GM18499 (cell line): ENCODE measurements around the gene POLG.

Source experiments
- ATAC-seq: cut with Tn5 transposase; IDR thresholded peaks from one replicate; pipeline ENCODE4 v1.9.1; 2021; ENCODE audit warnings: moderate number of reproducible peaks; ENCODE audit not compliant: insufficient read depth, unreplicated experiment

The POLG gene

DNA sequence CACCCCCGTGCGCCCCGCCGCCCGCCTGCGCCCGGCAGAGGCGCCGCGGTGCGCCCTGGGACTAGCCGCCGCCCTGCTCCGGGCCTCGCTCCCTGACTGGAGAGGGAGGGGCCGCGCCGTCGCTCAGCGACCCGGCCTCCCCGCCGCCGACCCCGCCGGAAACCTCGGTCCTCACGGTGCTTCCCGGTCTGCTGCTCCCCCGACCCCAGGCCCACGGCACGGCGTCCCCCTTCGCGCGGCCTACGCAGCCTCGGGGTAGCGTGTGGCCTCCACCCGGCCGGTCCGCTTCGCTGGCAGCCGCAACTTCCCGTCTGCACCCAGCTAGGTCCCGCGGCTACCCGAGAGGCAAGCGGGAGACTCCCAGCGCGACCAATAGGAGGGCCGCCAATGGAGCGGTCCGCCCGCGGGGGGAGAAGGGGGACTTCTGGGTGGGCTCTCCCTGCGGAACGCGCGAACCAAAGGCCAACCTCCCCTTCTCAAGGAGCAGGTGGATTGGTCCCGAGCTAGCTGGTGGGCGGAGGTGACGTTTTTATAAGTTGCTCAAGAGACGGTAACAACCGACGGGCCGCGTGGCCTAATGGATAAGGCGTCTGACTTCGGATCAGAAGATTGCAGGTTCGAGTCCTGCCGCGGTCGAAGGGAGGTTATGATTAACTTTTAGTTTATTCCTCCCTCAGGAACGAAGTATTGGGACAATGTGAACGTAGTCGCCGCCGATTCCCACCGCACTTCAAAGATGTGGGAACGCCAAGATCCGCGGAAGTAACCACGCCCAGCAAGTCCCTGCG, at the start of gene POLG:
POLG (minus strand) TSS at position 315 of the 788 bp plus-strand sequence. CDS start 1,070 bp downstream, outside the sequence.
- ATAC-seq = peak; percentile 61

DNA sequence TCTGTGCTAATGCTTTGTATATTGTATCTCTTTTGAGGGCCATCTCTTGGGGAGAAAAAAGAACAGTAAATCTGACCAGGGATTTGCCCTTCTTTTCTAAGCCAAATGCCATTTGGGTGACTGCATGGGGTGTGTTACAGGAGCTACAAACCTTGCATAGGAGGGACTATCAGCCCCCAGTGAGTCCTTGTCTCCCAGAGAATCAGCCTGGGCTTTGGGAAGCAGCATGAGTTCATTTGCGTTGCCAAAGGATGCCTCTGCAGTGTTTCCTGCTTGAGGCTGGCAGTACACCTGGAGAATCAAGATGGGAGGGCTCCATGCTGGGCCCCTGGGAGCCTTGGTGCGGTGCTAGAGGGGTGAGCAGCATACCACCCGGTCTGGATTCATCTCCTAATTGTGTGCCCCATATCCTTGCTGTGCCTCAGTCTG, 49.6 kb upstream of the POLG start:
- ATAC-seq = no peak

DNA sequence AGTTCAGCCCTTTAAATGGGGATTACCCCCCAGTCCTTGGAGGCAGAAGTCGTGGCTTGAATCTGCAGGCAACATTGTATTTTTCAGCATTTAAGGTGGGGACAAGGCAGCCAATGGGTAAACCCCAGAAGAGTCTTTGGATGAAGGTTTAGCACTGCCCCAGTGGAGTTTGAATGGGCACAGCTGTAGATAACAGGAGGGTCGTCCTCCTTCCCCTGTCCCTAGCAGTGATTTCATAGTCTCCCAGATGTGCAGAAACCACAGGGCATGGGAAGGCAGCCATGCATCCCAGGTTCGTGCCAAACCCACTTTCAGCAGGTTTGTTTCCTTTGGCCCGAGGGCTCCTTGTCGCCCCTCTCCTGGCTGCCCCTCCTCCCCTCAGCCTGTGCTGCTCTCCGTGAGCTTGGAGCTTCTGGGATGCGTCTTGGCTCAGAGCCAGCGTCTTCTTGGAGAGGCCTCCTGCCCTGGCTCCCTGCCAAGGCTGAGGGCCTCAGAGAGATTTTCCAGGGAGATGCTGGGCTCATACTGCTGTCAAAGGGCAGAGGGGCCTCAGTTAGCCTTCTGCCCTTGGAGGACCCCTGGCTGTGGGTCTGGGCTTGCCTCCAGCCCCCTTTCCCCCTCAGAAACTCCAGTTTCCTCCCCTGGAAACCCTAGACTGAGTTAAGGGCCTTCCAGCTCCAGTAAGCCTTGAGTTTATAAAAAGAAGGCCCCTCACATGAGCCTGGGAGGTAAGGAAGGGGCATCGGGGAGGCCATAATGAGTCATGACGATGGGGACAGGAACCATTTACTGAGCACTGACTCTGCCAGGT, 48.9 kb upstream of the POLG start:
- ATAC-seq = no peak

DNA sequence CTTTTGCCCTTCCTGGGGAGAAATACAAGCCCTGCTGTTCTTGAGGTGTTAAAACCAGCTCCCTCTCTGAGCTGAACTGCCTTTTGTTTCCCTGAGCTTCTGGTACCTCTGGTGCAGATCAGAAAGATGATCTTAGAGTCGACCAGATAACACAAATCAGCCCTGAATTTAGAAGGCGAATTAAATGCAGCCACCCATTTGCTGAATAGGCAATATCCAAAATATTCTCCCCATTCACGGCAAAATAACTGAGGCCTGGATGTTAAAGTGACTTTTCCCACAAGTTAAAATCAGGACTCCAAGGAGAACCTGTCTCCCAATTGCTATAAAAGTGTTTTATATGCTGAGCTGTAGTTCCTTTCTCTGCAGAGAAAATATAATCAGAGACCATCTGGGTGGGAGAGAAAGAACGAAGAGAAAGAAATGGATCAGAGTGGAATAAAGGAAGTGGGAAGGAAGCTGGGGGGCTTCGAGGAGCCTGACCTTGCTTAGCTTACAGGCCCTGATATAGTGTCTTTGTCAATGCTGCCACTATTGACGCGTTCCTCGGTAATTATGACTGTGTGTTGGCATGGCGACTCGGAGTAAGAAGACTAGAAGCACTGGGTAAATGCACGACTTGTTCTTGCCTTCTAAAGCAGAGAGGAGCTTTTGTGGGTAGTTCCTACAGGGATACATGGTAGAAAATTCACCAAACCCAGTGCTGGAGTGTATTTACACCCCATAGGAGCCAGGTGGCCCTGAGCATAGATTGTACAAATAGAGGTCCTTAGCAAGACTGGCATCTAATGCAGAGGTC, 47.5 kb upstream of the POLG start:
- no peak for ATAC-seq

DNA sequence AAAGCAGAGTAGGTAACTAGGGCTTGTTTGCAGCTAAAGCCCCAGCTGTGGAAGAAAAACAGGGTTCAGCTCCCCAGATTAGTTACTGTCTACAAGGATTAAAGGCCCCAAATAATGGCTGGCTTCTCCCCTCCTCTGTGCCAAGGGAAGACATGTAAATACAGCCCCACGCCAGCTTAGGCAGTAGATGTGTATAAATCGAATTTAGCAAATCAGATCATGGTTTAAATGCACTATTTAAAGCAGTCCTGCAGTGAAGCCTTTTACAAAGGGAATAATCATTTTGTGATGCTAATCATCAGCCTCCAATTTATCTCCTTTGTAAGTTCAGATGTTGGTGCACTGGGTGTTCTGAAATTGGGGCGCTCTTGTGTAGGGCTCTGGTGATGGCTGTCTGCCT, 46.7 kb upstream of the POLG start:
- no peak for ATAC-seq

DNA sequence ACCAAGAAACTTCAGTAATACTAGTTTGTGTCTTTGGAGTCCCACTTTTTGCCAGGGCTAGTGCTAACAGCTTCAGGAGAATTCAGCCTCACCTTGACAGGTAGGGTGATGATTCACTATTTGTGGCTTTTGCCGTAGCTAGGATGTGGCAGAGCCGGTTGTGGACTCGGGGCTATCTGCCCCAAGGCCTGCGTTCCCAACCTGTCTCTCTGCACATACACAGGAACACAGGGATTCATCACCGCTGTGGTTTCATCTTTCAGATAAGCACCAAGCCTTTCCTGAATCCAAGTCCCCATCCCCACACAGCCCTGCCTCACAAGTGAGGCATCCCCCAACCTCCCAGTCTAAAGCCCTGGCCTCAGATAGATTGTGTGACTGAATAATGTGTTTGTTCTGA, 45.2 kb upstream of the POLG start:
- no peak for ATAC-seq

DNA sequence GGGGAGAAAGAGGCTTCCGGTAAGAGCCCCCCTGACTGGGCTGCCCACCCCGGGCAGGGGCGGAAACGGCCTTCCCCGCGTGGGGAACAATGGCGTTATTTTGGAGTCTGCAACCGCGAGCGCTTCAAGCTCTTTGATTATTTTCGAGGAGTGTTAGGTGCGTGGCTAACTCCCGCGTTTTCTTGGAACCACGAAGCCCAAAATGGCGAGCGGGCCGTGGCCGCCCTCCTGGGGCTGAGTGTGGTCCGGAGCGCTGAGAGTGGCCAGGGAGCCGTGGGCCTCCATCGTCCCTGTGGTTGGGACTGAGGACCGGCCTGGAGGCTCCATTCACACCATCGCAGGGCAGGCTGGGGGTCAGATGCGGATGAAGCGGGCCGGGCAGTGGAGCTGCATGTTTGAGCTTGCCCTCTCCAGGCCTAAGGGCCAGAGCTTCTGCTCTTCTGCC, 44.6 kb upstream of the POLG start:
- ATAC-seq = no peak

DNA sequence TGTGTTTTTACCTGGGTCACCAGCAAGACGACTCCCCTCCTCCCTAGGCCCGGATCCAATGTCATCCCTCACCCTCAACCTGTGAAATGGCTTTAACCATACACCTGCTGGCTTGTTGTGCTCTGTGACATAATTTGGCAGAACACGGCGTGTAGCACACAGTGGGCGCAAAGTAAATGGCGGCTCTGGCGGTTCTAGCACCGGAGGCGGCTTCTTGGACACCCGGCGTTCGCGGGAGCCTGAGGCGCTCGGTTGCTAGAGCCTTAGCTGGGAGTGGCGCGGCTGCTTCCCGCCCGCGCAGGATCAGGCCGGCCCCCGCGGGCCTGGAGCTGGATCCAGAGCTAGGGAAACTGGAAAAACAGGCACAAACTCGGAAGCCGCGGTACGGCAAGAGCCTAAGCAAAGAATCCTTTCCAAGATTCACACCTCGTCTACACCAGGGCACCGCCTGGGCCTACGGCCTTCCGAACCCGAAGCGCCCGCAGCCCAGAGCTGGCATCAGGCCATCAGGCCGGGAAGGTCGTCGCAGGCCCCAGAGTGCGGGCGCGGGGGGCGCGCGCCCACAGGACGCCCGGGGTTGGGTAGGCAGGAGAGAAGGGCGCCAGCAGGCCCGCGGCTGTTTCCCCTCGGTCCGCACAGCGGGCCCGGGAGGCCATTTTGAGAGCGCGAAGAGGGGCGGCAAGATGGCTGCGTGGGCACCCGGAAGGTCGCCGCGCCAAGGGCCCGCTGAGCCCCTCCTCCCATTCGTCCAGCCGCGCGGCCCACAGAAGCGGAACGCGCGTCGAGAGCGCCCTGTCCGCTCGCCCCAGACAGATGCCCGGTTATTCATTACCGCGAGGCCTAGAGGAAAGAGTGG, 43.9 kb upstream of the POLG start:
- no peak for ATAC-seq

DNA sequence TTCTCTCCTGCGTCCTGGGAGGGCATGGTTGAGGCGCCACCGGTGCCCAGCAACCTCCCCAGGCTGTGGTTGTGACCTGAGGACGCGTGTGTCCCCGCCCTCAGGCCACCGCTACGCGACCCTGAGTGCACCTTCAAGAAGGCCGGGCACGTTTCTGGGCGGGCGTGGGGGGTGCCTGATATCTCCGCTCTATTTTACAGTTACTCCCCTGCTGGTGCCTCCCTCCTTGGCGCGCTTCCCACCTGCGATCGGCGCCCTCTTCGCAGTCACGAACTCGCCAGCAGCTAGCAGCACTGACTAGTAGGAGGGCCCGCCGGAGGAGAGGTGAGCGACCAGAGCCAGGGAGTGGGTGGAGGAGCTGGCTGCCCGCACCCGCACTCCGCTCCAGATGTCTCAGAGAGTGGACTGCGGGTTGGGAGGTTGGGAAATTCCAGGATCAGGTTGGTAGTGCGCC, 43.2 kb upstream of the POLG start:
- ATAC-seq = no peak

DNA sequence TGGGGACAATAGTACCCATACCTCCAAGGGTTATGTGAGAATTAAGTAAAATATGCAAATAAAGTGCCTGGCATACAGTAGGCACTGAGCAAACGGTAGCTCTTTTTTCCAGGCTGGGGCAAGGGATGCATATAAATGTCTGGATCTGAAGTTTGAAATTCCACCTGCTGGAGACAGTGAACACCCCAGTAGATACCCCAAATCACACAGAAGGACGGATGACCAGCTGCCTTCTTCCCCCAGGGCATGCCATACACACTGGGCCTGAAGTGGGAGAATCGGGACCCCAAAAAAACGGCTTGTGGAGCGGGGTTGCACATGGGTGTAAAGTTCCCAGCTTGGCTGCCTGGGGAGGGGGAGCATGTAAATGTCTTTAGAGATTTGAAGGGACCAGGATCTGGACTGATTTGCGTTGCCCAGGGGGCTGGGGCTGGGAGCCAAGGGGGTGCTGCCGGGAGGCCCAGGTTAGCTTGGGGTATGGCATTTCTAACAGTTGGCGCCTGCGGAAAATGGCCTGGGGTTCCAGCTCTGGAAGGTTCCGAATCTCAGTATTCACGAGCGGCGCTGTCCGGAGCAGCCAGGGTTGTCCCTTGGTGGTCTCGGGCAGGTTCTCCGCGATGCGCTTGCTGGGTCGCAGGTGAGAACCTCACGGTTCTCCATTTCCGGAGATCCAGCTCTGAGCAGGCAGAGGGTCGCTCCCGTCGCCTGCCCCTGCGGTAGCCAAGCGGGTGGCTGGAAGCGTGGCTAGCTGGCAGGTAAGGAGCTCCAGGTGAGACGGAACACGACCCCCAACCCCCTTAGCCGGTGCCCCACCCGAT, 42.6 kb upstream of the POLG start:
- ATAC-seq = no peak

DNA sequence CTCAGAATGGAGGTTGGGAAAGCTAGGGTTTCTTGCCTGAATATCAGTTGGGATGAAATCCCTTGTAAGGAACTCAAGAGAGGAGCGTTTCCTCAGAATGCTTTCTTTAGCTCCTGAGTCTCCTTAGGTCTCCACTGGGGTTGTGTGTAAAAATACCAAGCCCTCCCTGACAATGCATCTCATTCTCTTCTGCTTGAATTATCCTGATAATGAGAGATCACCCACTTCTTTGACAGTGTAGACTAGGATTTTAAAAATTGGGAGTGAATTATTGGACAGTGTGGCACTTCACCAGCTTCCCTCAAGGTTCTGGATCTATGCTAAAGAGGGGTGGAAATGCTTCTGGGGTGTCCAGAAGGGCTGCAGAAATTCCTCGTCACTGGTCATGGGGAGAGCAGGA, 41.8 kb upstream of the POLG start:
- ATAC-seq = no peak

DNA sequence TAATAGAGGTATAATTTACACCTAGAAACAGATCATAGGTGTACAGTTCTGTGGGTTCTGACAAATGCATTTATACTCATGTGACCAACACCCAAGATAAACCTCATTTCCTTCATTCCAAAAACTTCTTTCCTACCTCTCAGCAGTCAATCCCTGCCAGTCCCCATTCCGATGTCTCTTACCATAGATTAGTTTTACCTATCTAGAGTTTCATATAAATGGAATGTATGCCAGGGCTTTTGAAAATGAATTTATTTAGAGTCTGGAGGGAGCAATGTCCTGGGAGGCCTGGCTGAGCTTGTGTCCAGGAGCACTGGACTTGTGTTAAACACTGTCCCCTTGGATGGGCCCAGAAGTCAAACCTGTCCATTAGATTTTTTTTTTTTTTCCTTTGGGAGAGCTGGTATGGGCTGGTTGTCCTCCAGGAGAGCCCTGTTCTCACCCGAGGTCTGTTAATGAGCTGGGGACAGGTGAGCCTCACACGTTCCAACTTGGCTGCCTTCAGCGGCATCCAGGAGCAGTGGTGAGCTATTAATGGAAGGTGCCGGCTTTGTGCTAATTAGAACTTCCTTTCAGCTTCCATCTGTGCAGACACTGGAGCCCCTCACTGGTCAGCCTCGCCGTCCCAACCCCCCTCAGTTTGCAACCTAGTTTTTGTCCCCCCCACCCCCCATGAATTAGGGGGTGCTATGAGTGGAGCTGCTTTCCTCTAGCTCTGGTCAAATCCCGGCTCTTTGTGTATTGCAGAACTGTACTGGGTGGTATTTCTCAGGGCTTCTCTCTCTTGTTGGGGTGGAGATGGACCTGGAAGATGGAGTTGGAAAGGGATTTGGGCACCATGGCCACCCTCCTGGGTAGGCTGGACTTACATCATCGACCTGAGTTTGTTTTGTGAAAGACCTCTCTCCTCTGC, 40.7 kb upstream of the POLG start:
- no peak for ATAC-seq

DNA sequence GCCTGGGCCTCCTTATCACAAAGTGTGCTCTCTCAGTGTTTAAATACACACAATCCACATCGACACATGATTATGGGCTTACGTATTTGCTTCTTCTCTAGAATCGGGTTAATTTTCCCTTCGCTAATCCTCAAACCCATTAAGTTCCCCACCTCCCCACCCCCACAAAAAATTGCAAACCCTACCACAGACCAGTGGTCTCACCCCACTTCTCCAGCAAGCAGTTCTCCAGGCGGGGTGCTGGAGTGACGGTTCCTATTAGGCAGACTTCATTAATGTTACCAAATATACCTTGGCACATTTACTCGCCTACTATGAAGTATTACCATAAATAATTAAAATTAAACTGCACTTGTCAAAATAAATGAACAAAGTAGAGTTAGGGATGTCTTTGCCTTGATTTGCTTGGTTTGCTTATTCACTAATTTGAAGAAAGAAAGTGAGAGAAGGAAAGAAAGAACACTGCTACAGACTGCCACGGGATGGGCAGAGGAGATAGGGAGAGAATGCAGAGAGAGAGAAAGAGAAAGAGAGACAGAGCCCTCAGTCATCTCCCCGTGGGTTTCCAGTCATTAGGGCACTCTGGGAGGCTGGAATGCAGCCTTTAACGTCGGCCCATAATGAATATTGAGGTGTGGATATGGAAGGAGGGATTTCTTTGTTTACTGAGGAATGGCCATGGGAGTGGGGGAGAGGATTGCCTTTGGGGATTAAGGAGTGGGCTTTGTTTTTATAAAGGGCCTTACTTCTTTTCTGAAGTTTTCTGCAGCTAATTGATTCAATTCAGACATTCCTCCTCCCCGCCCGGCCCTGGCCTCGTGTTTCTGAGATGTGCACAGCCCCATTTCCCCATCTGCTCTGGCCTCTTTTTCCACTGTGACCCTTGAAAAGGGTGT, 39.7 kb upstream of the POLG start:
- ATAC-seq = no peak

DNA sequence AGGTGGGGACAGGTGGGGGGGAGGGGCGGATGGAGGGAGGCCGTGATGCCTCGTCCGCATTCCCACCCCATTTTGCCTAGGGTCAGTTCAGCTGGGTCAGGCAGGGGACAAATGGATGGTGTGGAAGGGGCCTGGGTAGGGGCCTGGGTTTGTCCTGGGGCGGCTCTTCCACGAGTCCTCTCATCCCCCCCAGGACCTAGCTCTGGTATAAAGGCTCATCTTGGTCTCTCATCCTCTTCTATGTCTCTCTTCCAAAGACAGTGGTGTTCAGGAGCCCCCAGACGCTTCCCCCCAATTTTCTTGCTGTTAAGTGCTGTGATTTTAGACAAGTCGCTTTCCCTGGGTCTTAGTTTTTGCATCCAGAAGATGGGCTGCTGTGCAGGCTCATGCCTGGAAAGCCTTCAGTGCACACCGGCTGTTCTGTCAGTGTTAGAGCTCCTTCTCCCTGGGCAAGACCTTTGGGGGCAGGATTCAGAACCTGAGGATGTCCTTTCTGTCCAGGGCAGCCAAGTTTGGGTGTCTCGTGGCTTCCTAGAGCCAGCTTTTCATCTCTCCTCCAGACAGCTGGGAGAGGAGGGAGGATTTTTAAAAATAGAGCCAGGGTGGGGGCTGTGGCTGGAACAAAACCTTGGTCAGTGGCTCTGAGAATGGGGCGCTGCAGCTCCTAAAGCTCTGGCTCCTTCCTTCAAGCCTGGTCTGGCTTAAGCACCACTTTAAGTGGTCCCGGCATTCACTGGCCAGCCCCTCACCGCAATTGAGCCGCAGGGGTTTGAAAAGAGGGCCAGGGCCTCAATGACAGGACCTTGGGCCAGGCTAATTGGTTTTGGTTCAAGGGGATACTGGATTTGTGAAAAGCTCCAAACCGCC, 37.7 kb upstream of the POLG start:
- ATAC-seq = no peak

DNA sequence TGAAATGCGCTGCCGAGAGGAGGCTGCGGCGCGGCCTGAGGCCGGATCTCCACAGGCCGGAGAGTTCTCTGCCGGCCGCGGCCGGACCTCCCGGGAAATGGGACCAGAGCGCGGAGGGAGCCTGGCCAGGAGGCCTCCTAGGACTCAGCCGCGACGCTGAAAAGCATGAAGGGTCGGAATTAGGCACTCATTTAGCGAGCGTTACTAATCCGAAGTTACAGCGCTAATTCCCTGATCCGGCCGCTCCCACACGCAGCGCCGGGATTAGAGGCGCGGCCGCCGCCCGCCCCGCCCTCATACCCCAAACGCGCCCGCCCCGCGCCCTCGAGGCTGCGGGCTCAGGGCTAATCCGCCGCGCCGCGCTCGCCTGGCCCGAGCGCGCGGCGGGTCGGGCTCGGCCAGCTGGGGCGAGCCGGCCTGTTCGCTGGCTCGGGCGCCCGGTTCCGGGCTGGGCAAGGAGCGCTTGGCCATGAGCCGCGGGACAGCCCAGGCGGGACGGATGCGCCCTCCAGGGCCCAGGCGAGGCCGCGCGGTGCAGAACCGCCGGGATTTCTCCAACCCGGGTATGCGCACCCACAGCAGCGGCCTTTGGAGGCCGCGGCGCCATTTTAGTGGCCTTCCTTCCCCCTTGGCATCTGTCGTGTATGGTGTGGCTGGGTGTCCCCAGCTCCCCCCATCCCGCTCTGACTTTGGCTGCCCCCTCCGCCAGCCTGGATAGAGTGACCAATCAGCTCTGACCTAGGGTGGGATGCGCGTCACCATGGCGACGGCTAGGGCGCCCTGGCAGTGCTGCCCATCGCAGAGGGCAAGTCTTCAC, 36.8 kb upstream of the POLG start:
- ATAC-seq = no peak
